Upper lobe of left lung (tissue), 6 donors: ENCODE results near the gene SGSM1. TPM values are rescaled to one million over a fixed set of nuclear protein-coding genes. Genes with fewer than 3 reads are reported as not detected.

Source experiments
- ATAC-seq, 2 donors: fragments of 200-7000 bp; cut with Tn5 transposase; one replicate each; pipeline ENCODE4 v1.9.1; 2022; ENCODE audit warnings: mild to moderate bottlenecking in 2 of 2, moderate library complexity in 2 of 2; ENCODE audit not compliant: low FRiP score in 2 of 2
- DNase-seq, 2 donors: peaks; one replicate each; pipeline ENCODE4 v3.0.0-alpha.2; 2019 to 2020
- H3K27ac ChIP-seq, 4 donors: fragments of 200-600 bp; sonication (generic); one replicate each; pipeline ENCODE4 v1.5.1; 2016 to 2019
- H3K27me3 ChIP-seq, 4 donors: fragments of 200-600 bp; sonication (generic); one replicate each; pipeline ENCODE4 v1.5.1; 2017 to 2019
- H3K36me3 ChIP-seq, 4 donors: fragments of 200-600 bp; sonication (generic); one replicate each; pipeline ENCODE4 v1.5.1; 2016 to 2019
- H3K4me1 ChIP-seq, 4 donors: fragments of 200-600 bp; sonication (generic); one replicate each; pipeline ENCODE4 v1.5.1; 2018 to 2019
- H3K4me3 ChIP-seq, 4 donors: fragments of 200-600 bp; sonication (generic); one replicate each; pipeline ENCODE4 v1.5.1; 2017 to 2019; ENCODE audit warnings: mild to moderate bottlenecking in 2 of 4, moderate library complexity in 1 of 4
- H3K9me3 ChIP-seq, 4 donors: fragments of 200-600 bp; sonication (generic); one replicate each; pipeline ENCODE4 v1.5.1; 2018 to 2019
- EP300 ChIP-seq, 4 donors: sonication (generic); formaldehyde crosslinking; IDR thresholded peaks; one replicate each; pipeline ENCODE4 v1.5.1; 2017; ENCODE audit warnings: antibody characterized with exemption in 4 of 4, control low read depth in 2 of 4
- WGBS, 2 donors: methylation state at CpG; one replicate each; pipeline ENCODE4 v1.1.5; 2017 to 2018; 5-methylcytosine and 5-hydroxymethylcytosine counted together
- small RNA-seq, 4 donors: library from RNA; depleted of rRNA; stranded (forward); fragments of <200 nt; gene quantifications; one replicate each; pipeline ENCODE3, GENCODE V24; 2016
- total RNA-seq, 6 donors: library from RNA; depleted of rRNA in 4 of 6; stranded (reverse); fragments of >200 nt in 4 of 6; gene quantifications; one replicate each; pipeline versions ENCODE4 v1.1.0 to v1.2.1, GENCODE V29; 2016 to 2021
- donor health status: DM: no; HTN: no; CAD: no; lungs with moderate emphysema.
- donor health status: DM: no; HTN: yes; CAD: no; lungs with severe emphysema.

SGSM1 gene
- total RNA-seq, 6 donors from 2014 or later: 0.76 to 4.2 (median 2.8) TPM

DNA sequence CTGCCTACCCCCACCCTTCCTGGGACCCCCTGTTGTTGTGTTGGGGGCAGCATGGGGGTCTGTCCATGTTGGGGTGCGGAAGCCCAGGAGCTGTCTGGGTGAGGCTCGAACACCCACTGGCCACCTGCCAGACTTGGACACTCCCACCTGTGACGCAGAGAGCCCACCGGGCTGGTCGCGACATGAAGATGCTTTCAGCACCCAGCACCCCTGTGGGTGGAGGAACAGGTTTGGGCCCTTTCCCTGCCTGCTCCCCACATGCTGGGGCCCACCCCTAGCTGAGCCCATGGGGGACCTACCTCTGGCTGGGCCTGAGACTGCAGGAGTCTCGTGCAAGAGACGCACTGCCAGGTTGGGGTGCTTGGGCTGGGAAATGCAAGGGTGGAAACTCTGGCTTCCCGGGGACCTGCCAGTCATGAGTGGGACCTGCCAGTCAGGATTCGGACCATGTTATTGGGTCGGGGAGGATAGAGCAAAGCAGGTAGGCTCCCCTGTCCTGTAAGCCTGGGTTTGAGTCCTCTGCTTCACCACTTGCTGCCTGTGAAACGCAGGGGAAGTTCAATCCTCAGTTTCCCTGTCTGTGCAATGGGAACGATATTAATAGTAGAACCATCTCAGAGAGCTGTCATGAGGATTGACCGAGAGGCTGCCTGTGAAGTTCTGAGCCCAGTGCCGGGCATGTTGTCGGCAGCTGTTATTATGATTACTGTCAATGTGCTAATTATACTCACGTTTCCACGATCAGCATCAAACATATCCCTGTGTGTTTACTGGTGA is 170.6 kb downstream of the SGSM1 start:
- Histone ChIP-seq H3K36me3 (no peaks in the 10 kb centered on the region), H3K4me1 (peaks cover 24 to 34% (median 30%) of the 10 kb centered on the region in 4 donors), H3K9me3 (no peaks in the 10 kb centered on the region), H3K27ac (peak overlapping the region; percentile 75 to 88 (median 85)), H3K27me3 (no peaks in the 10 kb centered on the region), H3K4me3 (no peak overlapping the region)
- TF ChIP-seq EP300 (IDR thresholded peaks at IDR 0.05): no peak
- WGBS, 2 donors: 56 to 69% methylated on average over 8 to 15 of the region's 18 CpGs
- peak in 1 of 2 donors; percentile 7 for ATAC-seq
- peak in 1 of 2 donors; percentile 57 for DNase-seq

Small RNA genes lying within 50 kb of the gene (small RNA-seq; reads per million reads assigned to genes)
- gene RF00275: 0 reads per million in 4 donors

Other genes with a start within 250 kb of the SGSM1 start
- 10 to 100 TPM in 4 of 6 donors, 1 to 10 TPM in 2; 9.7 to 50.3 (median 13.2) TPM for gene LRRC75B, start 213.1 kb upstream of the SGSM1 start, total RNA-seq
- 100 to 1,000 TPM in 4 of 6 donors, 10 to 100 TPM in 2; 57.4 to 220 (median 117) TPM for gene GGT1, start 203.0 kb upstream of the SGSM1 start, total RNA-seq
- not detected for gene PIWIL3, start 31.5 kb upstream of the SGSM1 start, total RNA-seq
- gene LHFPL7, start 140.5 kb downstream of the SGSM1 start, total RNA-seq: not detected
- 10 to 100 TPM; 30.9 to 57.7 (median 42.1) TPM for gene KIAA1671, start 146.5 kb downstream of the SGSM1 start, total RNA-seq